NOMO-1 treated with dmso at 0.1 percent for 144 hours (cell line): Measurements from ENCODE around the gene ZBTB39.
"Not testable (repeated sequence)": the region's sequence is repeated elsewhere in the genome, so short reads cannot be mapped to it uniquely, and the experiment has no call there.

ENCODE experiments used
- DNase-seq: peaks from one replicate; lab custom pipeline; 2025; ENCODE audit not compliant: unreplicated experiment; lab: John Stamatoyannopoulos, UW

The ZBTB39 gene

DNA sequence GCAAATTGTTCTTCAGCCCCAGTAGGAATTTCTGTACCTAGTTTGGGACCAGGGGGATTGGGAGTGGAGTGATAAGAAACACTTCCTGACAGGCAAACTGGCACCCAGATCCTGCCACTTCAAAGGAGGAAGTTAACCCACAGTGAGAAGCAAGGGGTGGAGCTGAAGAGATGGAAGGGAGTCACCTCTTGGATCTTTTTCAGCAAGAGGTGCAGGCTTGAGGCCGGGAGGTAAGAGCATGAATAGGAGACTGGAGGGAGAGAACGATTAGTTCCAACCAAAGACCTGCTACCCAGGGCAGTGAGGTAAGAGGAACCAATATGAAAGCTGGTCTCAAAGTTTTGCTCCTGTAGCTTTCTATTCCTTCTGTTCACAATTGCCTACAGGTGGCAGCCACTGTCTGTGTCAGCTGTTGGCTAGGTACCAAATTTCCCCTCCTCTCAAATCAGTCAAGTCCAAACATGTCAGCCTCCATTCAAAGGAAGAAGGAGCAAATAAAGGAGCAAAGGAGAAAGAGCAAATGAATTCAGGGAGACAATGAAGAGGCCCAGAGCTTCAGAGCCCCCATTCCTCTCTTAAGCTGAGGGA, 24.9 kb upstream of the ZBTB39 start:
- DNase-seq: peak; percentile 28

- no peak for DNase-seq
These were observed 23.1 kb upstream of the ZBTB39 start for GRCh38 chr12:57029457-57029856.

GRCh38 chr12:57027805-57028153, 21.4 kb upstream of the ZBTB39 start:
- no peak for DNase-seq

GRCh38 chr12:57027011-57027804, 20.9 kb upstream of the ZBTB39 start:
- DNase-seq: no peak

DNA sequence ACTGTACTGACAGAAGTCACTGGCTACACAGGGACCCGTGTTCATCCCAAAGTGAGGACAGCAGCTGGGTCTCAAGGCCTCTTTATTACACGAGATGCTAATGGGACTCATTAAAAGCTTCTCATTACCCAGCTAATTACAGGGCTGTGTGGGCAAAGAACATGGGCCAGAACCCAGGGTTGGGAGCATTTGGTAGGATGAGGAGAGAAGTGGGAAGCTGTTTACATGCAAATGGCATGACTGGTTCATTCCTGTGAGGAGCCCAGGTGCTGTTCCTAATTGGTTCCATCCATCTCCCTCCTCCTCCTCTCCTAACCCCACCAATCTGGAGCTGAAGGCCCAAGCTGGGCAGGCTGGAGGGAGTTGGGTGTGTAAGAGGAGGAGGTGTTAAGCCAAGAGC, 18.9 kb upstream of the ZBTB39 start:
- no peak for DNase-seq

DNA sequence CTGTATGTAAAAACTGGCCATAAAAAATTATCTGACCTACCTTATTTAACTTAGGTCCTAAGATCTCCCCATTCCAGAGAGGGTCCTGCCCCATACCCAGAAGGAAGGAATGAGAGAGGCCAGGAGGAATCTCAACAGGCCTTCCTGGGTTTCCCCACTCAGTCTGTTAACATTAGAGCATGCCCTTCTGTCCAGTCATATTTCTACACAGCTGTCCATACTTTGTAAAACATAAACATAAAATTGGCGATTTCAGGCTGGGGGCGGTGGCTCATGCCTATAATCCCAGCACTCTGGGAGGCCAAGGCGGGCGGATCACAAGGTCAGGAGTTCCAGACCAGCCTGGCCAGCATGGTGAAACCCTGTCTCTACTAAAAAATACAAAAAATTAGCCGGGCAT, 16.0 kb upstream of the ZBTB39 start:
- not testable (repeated sequence) for DNase-seq

DNA sequence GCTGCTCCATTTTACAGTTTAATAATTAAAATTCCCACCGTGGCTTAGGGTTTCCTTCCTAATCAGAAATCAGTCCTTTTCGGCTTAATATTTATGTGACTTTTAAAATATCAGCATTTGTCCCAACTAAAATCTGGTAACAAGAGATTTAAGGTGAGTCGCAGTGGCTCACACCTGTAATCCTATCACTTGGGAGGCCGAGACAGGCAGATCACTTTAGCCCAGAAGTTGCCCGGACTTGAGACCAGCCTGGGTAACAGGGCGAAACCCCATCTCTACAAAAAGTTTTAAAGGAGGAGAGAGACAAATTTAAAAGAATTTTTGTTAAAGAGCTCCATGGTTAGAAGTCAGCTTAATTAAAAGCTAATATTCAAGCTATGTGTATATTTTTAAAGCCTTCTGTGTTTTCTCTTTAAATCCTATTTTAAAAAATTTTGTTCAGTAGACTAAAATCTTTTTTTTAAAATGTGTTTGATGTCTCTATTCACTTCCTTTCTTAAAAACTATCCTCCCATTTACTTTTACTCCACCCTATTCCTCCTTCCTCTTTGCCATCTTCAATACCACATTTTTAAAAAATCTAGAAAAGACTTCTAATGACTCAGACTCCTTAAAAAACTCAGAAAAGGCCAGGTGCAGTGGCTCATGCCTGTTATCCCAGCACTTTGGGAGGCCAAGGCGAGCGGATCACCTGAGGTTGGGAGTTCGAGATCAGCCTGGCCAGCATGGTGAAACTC, 13.8 kb upstream of the ZBTB39 start:
- no peak for DNase-seq

DNA sequence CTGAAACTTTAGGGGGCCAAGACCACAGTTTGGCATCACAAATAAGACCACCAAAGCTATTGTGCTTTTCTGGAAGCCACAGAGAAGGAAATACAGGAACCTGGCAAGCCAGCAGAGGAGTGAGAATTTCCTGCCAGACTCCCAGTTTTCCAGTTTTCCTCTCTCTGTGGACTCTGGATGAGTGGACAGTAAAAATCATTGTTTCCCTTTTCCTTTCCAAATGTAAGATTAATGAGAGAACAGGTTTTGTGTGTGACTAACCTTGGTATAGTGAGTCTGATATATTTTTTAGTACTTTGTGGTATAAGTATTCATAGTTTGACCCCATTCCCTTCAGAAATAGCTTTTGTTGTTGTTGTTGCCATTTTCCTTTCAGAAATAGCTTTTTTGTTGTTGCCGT, 12.6 kb upstream of the ZBTB39 start:
- DNase-seq: no peak

DNA sequence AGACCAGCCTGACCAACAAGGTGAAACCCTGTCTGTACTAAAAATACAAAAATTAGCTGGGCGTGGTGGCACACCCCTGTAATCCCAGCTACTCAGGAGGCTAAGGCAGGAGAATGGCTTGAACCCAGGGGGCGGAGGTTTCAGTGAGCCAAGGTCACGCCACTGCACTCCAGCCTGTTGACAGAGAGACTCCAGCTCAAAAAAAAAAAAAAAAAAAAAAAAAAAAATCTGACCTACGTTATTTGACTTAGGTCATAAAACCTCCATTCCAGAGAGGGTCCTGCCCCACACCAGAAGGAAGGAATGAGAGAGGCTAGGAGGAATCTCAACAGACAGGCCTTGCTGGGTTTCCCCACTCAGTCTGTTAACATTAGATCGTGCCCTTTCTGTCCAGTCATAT, 12.0 kb upstream of the ZBTB39 start:
- not testable (repeated sequence) for DNase-seq

- no peak for DNase-seq
These were observed 10.0 kb upstream of the ZBTB39 start, which contains the start of gene TAC3 for GRCh38 chr12:57016348-57016747. TAC3 (minus strand) TSS chr12:57016529; CDS start chr12:57015797, 732 bp downstream.

DNA sequence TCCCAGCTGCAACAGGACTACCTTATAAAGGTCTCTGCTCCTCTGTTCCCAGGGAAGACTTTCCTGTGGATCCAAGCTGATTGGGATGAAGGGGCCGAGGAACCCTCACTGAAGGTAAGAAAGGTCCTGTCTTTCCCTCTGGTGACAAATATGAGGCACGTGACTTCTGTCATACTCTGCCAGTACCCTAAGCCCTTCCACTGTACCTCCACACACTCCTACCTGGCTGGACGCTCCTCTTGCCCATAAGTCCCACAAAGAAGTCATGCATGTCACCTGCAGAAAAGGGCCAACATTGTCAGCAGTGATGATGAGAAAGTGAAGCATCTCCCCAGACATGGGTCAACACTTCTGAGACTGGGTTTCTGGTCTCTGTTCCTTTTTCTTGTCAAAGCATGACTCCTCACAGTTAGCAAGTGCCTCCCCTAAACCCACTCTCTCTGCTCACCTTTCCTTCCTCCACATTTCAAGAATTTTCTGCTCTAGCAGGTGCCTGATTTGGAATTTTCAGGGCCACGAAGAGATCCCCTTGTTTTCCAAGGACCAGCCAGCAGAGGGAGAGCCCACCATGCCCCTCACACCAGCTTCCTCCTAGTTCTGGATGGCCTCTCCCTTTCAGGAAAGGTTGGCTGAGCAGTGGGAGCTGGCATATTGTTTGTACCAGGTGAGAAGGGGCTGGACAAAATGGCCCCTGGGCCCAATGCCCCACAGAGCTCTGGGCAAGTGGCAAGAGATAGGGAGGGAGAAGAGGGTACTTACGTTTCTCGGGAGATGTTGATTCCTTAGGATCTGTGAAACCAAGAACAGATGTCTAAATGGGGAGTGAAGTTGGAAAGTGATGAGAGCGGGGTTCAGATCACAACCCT, 6.5 kb upstream of the ZBTB39 start:
- no peak for DNase-seq

DNA sequence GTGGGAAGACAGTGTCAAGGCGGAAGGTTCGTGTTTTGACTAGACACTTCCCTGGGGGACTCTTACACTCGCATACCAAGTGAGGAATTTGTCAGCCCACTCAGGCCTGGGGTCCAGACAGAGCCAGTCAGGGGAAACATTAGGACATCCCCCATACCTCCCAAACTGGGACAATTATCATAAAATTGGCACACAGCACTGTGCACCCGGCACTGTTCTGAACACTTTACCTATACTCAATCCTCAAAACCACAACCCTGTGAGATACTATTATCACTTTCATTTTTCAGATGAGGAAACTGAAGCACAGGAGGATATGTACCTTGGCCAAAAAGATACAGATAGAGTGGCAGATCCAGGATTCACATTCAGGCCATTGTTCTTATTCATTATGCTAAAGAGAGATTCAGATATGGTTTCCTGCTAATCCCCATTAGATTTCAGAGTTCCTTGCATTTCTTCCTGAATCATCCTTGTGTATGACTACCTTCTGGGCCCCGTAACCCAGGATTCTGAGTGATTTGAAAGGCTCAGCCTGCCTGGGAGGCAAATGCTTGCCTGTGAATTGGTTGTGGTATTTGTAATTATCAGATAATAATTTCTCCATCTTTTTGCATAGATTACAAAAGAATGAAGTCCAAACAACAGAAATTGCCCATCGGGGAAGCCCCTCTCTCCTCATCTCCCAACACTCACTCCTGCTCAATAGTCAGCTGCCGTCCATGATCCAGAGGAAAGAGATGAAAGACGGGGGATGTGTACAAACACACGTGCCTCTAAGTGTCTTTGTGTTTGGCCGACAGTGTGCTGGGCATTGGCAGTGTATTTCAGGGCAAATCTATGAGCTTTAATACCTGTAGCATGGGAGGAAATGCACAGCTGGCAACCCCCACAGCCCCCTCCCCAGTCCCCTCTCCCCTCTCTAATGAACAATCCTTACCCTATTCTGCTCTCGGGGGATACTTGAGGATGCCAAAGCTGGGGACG, 5.4 kb upstream of the ZBTB39 start:
- no peak for DNase-seq

- DNase-seq: no peak
These were observed 4.4 kb upstream of the ZBTB39 start for GRCh38 chr12:57010627-57011247.

DNA sequence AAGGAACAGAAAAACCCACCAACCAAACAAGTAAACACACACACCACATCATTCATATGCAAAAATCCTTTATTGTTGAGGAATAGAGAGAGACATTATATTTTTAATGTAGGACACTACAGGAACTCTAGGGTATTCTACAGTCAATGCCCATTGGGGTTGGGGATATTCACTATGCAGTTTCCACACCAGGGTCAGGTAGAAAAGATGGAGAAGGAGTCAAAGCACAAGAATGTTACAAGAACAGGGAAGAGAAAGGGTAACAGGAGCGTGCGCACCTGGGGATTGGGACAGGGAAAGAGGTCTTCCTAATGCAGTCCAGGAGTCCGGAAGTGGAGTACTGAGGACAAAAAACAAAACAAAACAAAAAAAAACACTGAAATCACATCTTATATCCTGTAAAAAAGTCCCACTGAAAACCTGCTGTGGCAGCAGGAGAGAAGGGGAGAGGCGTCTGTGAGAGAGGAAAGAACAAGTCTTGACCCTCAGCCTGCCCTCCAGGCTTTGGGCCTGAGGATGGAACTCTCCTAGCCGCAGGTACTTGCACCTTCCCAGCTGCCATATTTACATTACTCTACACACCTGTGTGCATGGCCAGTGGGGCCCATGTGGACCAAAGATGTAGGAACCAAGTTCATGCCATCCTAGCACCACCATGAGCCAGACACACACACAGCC, 3.7 kb upstream of the ZBTB39 start:
- DNase-seq: no peak

- DNase-seq: peak; percentile 32
These were observed 1.8 kb upstream of the ZBTB39 start for GRCh38 chr12:57008178-57008577.

DNA sequence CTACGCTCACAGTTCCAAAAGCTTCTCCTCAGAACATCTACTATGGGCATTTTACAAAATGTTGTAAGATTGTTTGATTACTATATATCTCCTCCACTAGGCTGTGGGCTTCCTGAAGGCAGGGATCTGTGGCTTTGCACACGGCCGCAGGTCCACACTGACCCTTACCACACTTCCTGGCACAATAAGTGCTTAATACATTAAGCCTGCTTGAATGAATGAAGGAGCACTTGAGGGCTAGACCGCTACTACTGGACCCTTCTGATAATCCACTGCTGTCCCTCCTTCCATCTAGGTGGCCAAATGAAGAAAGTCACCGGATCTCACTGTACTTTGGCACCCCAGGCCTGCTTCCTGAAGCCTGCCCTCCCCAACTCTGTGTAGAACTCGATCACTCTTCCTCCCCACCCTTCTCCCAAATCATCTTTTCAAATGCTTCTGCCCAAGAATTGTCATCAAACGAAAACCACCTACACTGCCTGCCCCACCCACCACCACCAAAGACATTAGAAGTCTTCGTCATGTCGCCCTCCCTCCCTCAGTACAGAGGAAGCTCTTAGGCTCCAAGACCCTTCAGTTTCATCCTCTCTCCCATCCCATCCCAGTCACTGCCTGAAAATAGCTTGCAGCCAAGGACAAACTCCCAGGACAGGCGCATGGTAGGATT, 596 bp upstream of the ZBTB39 start:
- DNase-seq: no peak

GRCh38 chr12:57004651-57005050, 1.7 kb downstream of the ZBTB39 start:
- no peak for DNase-seq

GRCh38 chr12:57003395-57003794, 3.0 kb downstream of the ZBTB39 start:
- no peak for DNase-seq
